HepG2 (cell line): ENCODE measurements around the gene ATXN2. TPM values are rescaled to one million over a fixed set of nuclear protein-coding genes. Genes with fewer than 3 reads are reported as not detected.

Experiments used
- ATAC-seq: fragments of 200-7000 bp; cut with Tn5 transposase; 3 replicates; pipeline ENCODE4 v1.9.1; 2020; ENCODE audit warnings: mild to moderate bottlenecking, moderate library complexity
- BruUV-seq: library from RNA; stranded (reverse); fragments of 400-500 nt; replicated peaks from 2 replicates; lab custom pipeline; 2021; lab: Mats Ljungman, UMichigan
- CTCF ChIA-PET: fragments of 300-600 bp; formaldehyde crosslinking; extraction: SDS; loops from one replicate; lab custom pipeline; 2021; ENCODE audit warnings: low total read pairs, inconsistent platforms, low intra/inter-chr PET ratio; lab: Yijun Ruan, JAX
- POLR2A ChIA-PET: fragments of 350-600 bp; sonication (Branson Sonifier 250); formaldehyde crosslinking; loops from one replicate; lab custom pipeline; 2020; ENCODE audit warnings: antibody characterized with exemption, inconsistent platforms; lab: Yijun Ruan, JAX
- DNase-seq: peaks from one replicate; pipeline ENCODE4 v3.0.0-alpha.2; 2015; ENCODE audit warnings: low spot score
- FAIRE-seq: peaks from 3 replicates; lab custom pipeline; 2011; peaks lifted over from hg19 to GRCh38; lab: Jason Lieb, UNC
- H2AFZ ChIP-seq: one replicate; pipeline ENCODE4 v1.6.1; 2011; ENCODE audit warnings: low read length, inconsistent platforms
- H3K27ac ChIP-seq: fragments of 300-600 bp; 3 replicates; pipeline ENCODE4 v1.8.0; 2011; ENCODE audit warnings: mixed run types, mild to moderate bottlenecking, mixed read lengths, low read length, inconsistent platforms; ENCODE audit not compliant: insufficient read depth; ENCODE audit errors: extremely low read length
- H3K27me3 ChIP-seq, 2 experiments: fragments of 200-600 bp in 1 of 2; 2 replicates in 1 of 2; 3 replicates in 1 of 2; pipeline versions ENCODE4 v1.6.0 to v1.8.0; 2011; ENCODE audit warnings: low read length in 2 of 2, mild to moderate bottlenecking in 2 of 2, moderate library complexity in 2 of 2, inconsistent platforms in 1 of 2; ENCODE audit not compliant: insufficient read depth in 2 of 2, control insufficient read depth in 1 of 2
- H3K36me3 ChIP-seq, 2 experiments: fragments of 200-600 bp in 1 of 2; replicated peaks in 1 of 2; 2 replicates in 1 of 2; 3 replicates in 1 of 2; pipeline versions ENCODE4 v1.5.1 to v1.8.0; 2011; ENCODE audit warnings: low read length in 2 of 2, inconsistent platforms in 1 of 2; ENCODE audit not compliant: insufficient read depth in 2 of 2, control insufficient read depth in 1 of 2
- H3K4me1 ChIP-seq: 2 replicates; pipeline ENCODE4 v1.5.1; 2012; ENCODE audit warnings: low read length, inconsistent platforms; ENCODE audit not compliant: insufficient read depth
- H3K4me2 ChIP-seq: 2 replicates; pipeline ENCODE4 v1.6.0; 2011; ENCODE audit warnings: low read depth, low read length, inconsistent platforms
- H3K4me3 ChIP-seq, 3 experiments: fragments of 200-600 bp in 1 of 3; sonication (generic), shearing (Covaris generic) in 1 of 3; replicated peaks in 1 of 3; 2 replicates each; pipeline ENCODE4 v1.5.1; 2011 to 2016; ENCODE audit warnings: low read length in 3 of 3, inconsistent platforms in 2 of 3, low read depth in 2 of 3, mild to moderate bottlenecking in 2 of 3, control low read depth in 1 of 3, mixed read lengths in 1 of 3; ENCODE audit not compliant: insufficient read depth in 1 of 3
- H3K79me2 ChIP-seq: one replicate; pipeline ENCODE4 v1.6.1; 2011; ENCODE audit warnings: low read length, inconsistent platforms; ENCODE audit not compliant: insufficient read depth
- H3K9ac ChIP-seq: 2 replicates; pipeline ENCODE4 v1.6.0; 2011; ENCODE audit warnings: mild to moderate bottlenecking, low read depth, low read length, inconsistent platforms; ENCODE audit not compliant: insufficient read depth
- H3K9me3 ChIP-seq: 2 replicates; pipeline ENCODE4 v1.5.1; 2012; ENCODE audit warnings: mild to moderate bottlenecking, low read length
- H4K20me1 ChIP-seq: 2 replicates; pipeline ENCODE4 v1.6.0; 2011; ENCODE audit warnings: inconsistent platforms, mild to moderate bottlenecking, low read length, moderate library complexity; ENCODE audit not compliant: insufficient read depth
- SRY ChIP-seq: sonication (generic); formaldehyde crosslinking; IDR thresholded peaks from 2 replicates; pipeline ENCODE4 v1.8.0; 2022; ENCODE audit warnings: mild to moderate bottlenecking, missing genetic modification reagents
- ZNF329 ChIP-seq: sonication (generic); formaldehyde crosslinking; IDR thresholded peaks from 2 replicates; pipeline ENCODE4 v1.9.0; 2021; ENCODE audit warnings: low read depth, mild to moderate bottlenecking, missing genetic modification reagents
- ZNF629 ChIP-seq: sonication (generic); formaldehyde crosslinking; conservative IDR thresholded peaks from 2 replicates; pipeline ENCODE4 v1.5.0; 2020; ENCODE audit warnings: missing genetic modification reagents
- WGBS: methylation state at CpG from one replicate; pipeline ENCODE4 v1.1.6; 2017; ENCODE audit warnings: low lambda C conversion rate; 5-methylcytosine and 5-hydroxymethylcytosine counted together
- in situ Hi-C: cut with HindIII; loops from 2 replicates; pipeline ENCODE4 v1.10.0; 2017; ENCODE audit warnings: low pct_unique_long_range_greater_than_20kb; ENCODE audit not compliant: extremely low pct_ligation_motif_present
- intact Hi-C: fragments of 100-400 bp; cut with micrococcal nuclease; formaldehyde crosslinking; loops from one replicate; pipeline ENCODE4 v1.10.0; 2022; ENCODE audit not compliant: unreplicated experiment
- polyA plus RNA-seq, 8 experiments: library from polyadenylated mRNA; depleted of rRNA in 3 of 8; stranded (reverse) in 7 of 8; unstranded in 1 of 8; fragments of >200 nt; fragmentation: Illumina TruSeq in 4 of 8; extraction: Trizol in 4 of 8; gene quantifications; 2 replicates each; pipeline versions ENCODE4 v1.2.1 to v1.2.3, GENCODE V29; 2011 to 2016; ENCODE audit warnings: low read depth in 4 of 8, missing spikeins in 1 of 8, mixed read lengths in 1 of 8; ENCODE audit not compliant: insufficient read depth in 1 of 8
- total RNA-seq, 5 experiments: library from RNA; depleted of rRNA; stranded (reverse); fragments of >200 nt; fragmentation: Illumina TruSeq; extraction: Trizol; gene quantifications; 2 replicates each; pipeline ENCODE4 v1.2.3, GENCODE V29; 2016; ENCODE audit warnings: low read depth in 1 of 5

ATXN2 gene
- total and polyA plus RNA-seq, 2 of the 13 experiments (the other 11 are each of a cell fraction or from before 2014, with no cell fraction given) = 18.1 to 27.1 TPM

GRCh38 chr12:111427417-111428074, 171.6 kb downstream of the ATXN2 start:
- TF ChIP-seq SRY (CRISPR knock-in tag) (no peak), ZNF629 (peak; percentile 77)
- TF ChIP-seq, all 625 proteins: peak for 1
- H3K79me2 ChIP-seq = peaks cover 2% of the 10 kb centered on the region
- H4K20me1 ChIP-seq = 0 out of 2 replicates have a peak, but pooled peaks cover 1% of the 10 kb centered on the region
- ChIA-PET POLR2A (no interaction called here), CTCF (no interaction called here)
- BruUV-seq = no TSS peak
- ATAC-seq (no peak), DNase-seq (no peak), FAIRE-seq (no peak)
- H2AFZ ChIP-seq = no peak overlapping the region
- H3K4me1 ChIP-seq = peaks cover 41% of the 10 kb centered on the region
- H3K27ac ChIP-seq = no peak overlapping the region
- no peaks in the 10 kb centered on the region for H3K9me3 ChIP-seq
- H3K9ac ChIP-seq = no peak overlapping the region
- H3K27me3 ChIP-seq = no peaks in the 10 kb centered on the region
- H3K4me2 ChIP-seq = no peak overlapping the region
- intact Hi-C loops = no loop called here
- H3K4me3 ChIP-seq = no peak overlapping the region
- peaks cover 2 to 18% of the 10 kb centered on the region in 2 experiments; a peak in 3 of 5 replicates for H3K36me3 ChIP-seq
- in situ Hi-C loops = no loop called here
- WGBS = 95% methylated on average over 4 of the region's 7 CpGs

- peak; percentile 74 for TF ChIP-seq ZNF629
- no peak for TF ChIP-seq ZNF329 (CRISPR knock-in tag)
- H3K79me2 ChIP-seq = peaks cover 2% of the 10 kb centered on the region
- in situ Hi-C loops (no loop called here), intact Hi-C loops (no loop called here)
- H4K20me1 ChIP-seq = no peaks in the 10 kb centered on the region
- no peak overlapping the region for H3K9ac ChIP-seq
- no TSS peak for BruUV-seq
- no peak overlapping the region for H3K4me3 ChIP-seq
- no peak overlapping the region for H3K27ac ChIP-seq
- DNase-seq = no peak
- no peak overlapping the region for H3K4me2 ChIP-seq
- FAIRE-seq = no peak
- ATAC-seq = no peak
- no peaks in the 10 kb centered on the region for H3K9me3 ChIP-seq
- H2AFZ ChIP-seq = no peak overlapping the region
- H3K36me3 ChIP-seq = peaks cover 2 to 20% of the 10 kb centered on the region in 2 experiments; a peak in 4 of 5 replicates
- no peaks in the 10 kb centered on the region for H3K27me3 ChIP-seq
- POLR2A ChIA-PET = no interaction called here
- WGBS = 94% methylated on average over 11 of the region's 11 CpGs
- H3K4me1 ChIP-seq = peaks cover 31% of the 10 kb centered on the region
- CTCF ChIA-PET = no interaction called here
These were observed 172.6 kb downstream of the ATXN2 start for GRCh38 chr12:111426344-111427185.
